Tibial nerve (tissue), 4 donors: Measurements from ENCODE around the gene TTC28. TPM values are rescaled to one million over a fixed set of nuclear protein-coding genes. Genes with fewer than 3 reads are reported as not detected.

Experiments
- DNase-seq, 2 donors: peaks; one replicate each; pipeline ENCODE4 v3.0.0-alpha.2; 2019; ENCODE audit warnings: low spot score in 2 of 2
- H3K27ac ChIP-seq, 4 donors: fragments of 200-600 bp; sonication (generic) in 3 of 4; one replicate each; pipeline ENCODE4 v1.5.1; 2017 to 2019; ENCODE audit warnings: mild to moderate bottlenecking in 1 of 4
- H3K27me3 ChIP-seq, 2 donors: fragments of 200-600 bp; sonication (generic) in 1 of 2; one replicate each; pipeline versions ENCODE4 v1.5.1 to v1.6.0; 2017 to 2019
- H3K36me3 ChIP-seq, 3 donors: fragments of 200-600 bp; sonication (generic); one replicate each; pipeline ENCODE4 v1.5.1; 2018 to 2019
- H3K4me1 ChIP-seq, 4 donors: fragments of 200-600 bp; sonication (generic) in 3 of 4; one replicate each; pipeline ENCODE4 v1.5.1; 2017 to 2019
- H3K4me3 ChIP-seq, 4 donors: fragments of 200-600 bp; sonication (generic) in 3 of 4; one replicate each; pipeline ENCODE4 v1.5.1; 2017 to 2019; ENCODE audit warnings: mild to moderate bottlenecking in 1 of 4, moderate library complexity in 1 of 4
- H3K9me3 ChIP-seq, 4 donors: fragments of 200-600 bp; sonication (generic) in 3 of 4; one replicate each; pipeline ENCODE4 v1.5.1; 2017 to 2019
- CTCF ChIP-seq, 5 experiments: fragments of 200-600 bp in 3 of 5; fragments of 450-650 bp in 2 of 5; sonication (generic) in 3 of 5; IDR thresholded peaks; one replicate each; pipeline ENCODE4 v1.5.1; 2016 to 2019; ENCODE audit warnings: antibody characterized with exemption in 5 of 5, mild to moderate bottlenecking in 3 of 5, moderate library complexity in 2 of 5
- EP300 ChIP-seq, 2 donors: sonication (generic); formaldehyde crosslinking; IDR thresholded peaks; one replicate each; pipeline ENCODE4 v1.6.1; 2017; ENCODE audit warnings: antibody characterized with exemption in 2 of 2, mild to moderate bottlenecking in 1 of 2
- POLR2A ChIP-seq, 2 donors: fragments of 450-650 bp; IDR thresholded peaks; one replicate each; pipeline ENCODE4 v1.6.1; 2017; ENCODE audit warnings: antibody characterized with exemption in 2 of 2, mild to moderate bottlenecking in 2 of 2, moderate library complexity in 2 of 2
- WGBS, 2 donors: methylation state at CpG; one replicate each; pipeline ENCODE4 v1.1.5; 2018; 5-methylcytosine and 5-hydroxymethylcytosine counted together
- total RNA-seq, 4 donors: library from RNA; depleted of rRNA; stranded (reverse); fragments of >200 nt; gene quantifications; one replicate each; pipeline ENCODE4 v1.1.0, GENCODE V29; 2016

TTC28 gene
- total RNA-seq, 4 donors from 2014 or later: 83.9 to 177 (median 128) TPM

GRCh38 chr22:28005513-28005912 is 674.1 kb downstream of the TTC28 start:
- Histone ChIP-seq H3K9me3 (no peaks in the 10 kb centered on the region), H3K27ac (no peak overlapping the region), H3K4me1 (peaks cover 0 to 11% (median 0%) of the 10 kb centered on the region in 4 donors), H3K36me3 (peaks cover 0 to 48% (median 0%) of the 10 kb centered on the region in 3 donors), H3K4me3 (no peak overlapping the region), H3K27me3 (no peaks in the 10 kb centered on the region)
- 86 to 88% methylated on average over 6 of the region's 6 CpGs for WGBS, 2 donors
- TF ChIP-seq POLR2A (IDR thresholded peaks at IDR 0.05) (no peak), EP300 (IDR thresholded peaks at IDR 0.05) (no peak), CTCF (IDR thresholded peaks at IDR 0.05) (no peak)
- DNase-seq: no peak

GRCh38 chr22:28004021-28004420 is 675.6 kb downstream of the TTC28 start:
- WGBS, 2 donors: 89 to 100% methylated on average over 6 of the region's 6 CpGs

GRCh38 chr22:28002863-28003565 is 676.6 kb downstream of the TTC28 start:
- no peak overlapping the region for H3K27ac ChIP-seq
- DNase-seq: no peak
- H3K27me3 ChIP-seq: no peaks in the 10 kb centered on the region
- WGBS, 2 donors: 83 to 91% methylated on average over 6 to 7 of the region's 8 CpGs
- no peaks in the 10 kb centered on the region for H3K9me3 ChIP-seq
- peaks cover 0 to 72% (median 2%) of the 10 kb centered on the region in 3 donors for H3K36me3 ChIP-seq
- peaks cover 0 to 3% (median 0%) of the 10 kb centered on the region in 4 donors for H3K4me1 ChIP-seq
- TF ChIP-seq EP300 (IDR thresholded peaks at IDR 0.05) (no peak), CTCF (IDR thresholded peaks at IDR 0.05) (no peak), POLR2A (IDR thresholded peaks at IDR 0.05) (no peak)
- no peak overlapping the region for H3K4me3 ChIP-seq

More at GRCh38 chr22:28004021-28004420, 675.6 kb downstream of the TTC28 start:
- TF ChIP-seq POLR2A (IDR thresholded peaks at IDR 0.05) (no peak), EP300 (IDR thresholded peaks at IDR 0.05) (no peak), CTCF (IDR thresholded peaks at IDR 0.05) (no peak)
- DNase-seq: no peak
- Histone ChIP-seq H3K27ac (no peak overlapping the region), H3K27me3 (no peaks in the 10 kb centered on the region), H3K36me3 (peaks cover 0 to 62% (median under 1%) of the 10 kb centered on the region in 3 donors), H3K4me1 (peaks cover 0 to 6% (median 0%) of the 10 kb centered on the region in 4 donors), H3K9me3 (no peaks in the 10 kb centered on the region), H3K4me3 (no peak overlapping the region)

GRCh38 chr22:28002181-28002700 is 677.4 kb downstream of the TTC28 start:
- peaks cover 0 to 75% (median 2%) of the 10 kb centered on the region in 3 donors for H3K36me3 ChIP-seq
- 89 to 93% methylated on average over 13 of the region's 13 CpGs for WGBS, 2 donors
- no peak for DNase-seq
- TF ChIP-seq CTCF (IDR thresholded peaks at IDR 0.05) (no peak), EP300 (IDR thresholded peaks at IDR 0.05) (no peak), POLR2A (IDR thresholded peaks at IDR 0.05) (no peak)
- H3K4me1 ChIP-seq: peaks cover 0 to 3% (median 0%) of the 10 kb centered on the region in 4 donors
- no peaks in the 10 kb centered on the region for H3K9me3 ChIP-seq
- no peaks in the 10 kb centered on the region for H3K27me3 ChIP-seq
- no peak overlapping the region for H3K27ac ChIP-seq
- no peak overlapping the region for H3K4me3 ChIP-seq

GRCh38 chr22:28001171-28001835 is 678.3 kb downstream of the TTC28 start:
- DNase-seq: no peak
- Histone ChIP-seq H3K36me3 (peaks cover 0 to 84% (median 2%) of the 10 kb centered on the region in 3 donors), H3K27ac (no peak overlapping the region), H3K9me3 (no peaks in the 10 kb centered on the region), H3K4me1 (peaks cover 0 to 3% (median 0%) of the 10 kb centered on the region in 4 donors), H3K4me3 (no peak overlapping the region), H3K27me3 (no peaks in the 10 kb centered on the region)
- TF ChIP-seq POLR2A (IDR thresholded peaks at IDR 0.05): no peak
- TF ChIP-seq CTCF (IDR thresholded peaks at IDR 0.05): no peak
- no peak for TF ChIP-seq EP300 (IDR thresholded peaks at IDR 0.05)
- WGBS, 2 donors: 95 to 96% methylated on average over 24 to 25 of the region's 25 CpGs
